C4-2B (cell line): Measurements from ENCODE around the gene DAP3.
"Not testable (repeated sequence)": the region's sequence is repeated elsewhere in the genome, so short reads cannot be mapped to it uniquely, and the experiment has no call there.

Experiments
- H3K27ac ChIP-seq: fragments of 450-650 bp; 2 replicates; pipeline ENCODE4 v1.5.1; 2017
- ZFX ChIP-seq: fragments of 450-650 bp; IDR thresholded peaks from 2 replicates; pipeline ENCODE4 v1.6.1; 2017
- TF ChIP-seq, protein P1 (sequence below): fragments of 450-650 bp; conservative IDR thresholded peaks from 2 replicates; pipeline ENCODE4 v1.5.1; 2017; ENCODE audit warnings: mild to moderate bottlenecking

The DAP3 gene

DNA sequence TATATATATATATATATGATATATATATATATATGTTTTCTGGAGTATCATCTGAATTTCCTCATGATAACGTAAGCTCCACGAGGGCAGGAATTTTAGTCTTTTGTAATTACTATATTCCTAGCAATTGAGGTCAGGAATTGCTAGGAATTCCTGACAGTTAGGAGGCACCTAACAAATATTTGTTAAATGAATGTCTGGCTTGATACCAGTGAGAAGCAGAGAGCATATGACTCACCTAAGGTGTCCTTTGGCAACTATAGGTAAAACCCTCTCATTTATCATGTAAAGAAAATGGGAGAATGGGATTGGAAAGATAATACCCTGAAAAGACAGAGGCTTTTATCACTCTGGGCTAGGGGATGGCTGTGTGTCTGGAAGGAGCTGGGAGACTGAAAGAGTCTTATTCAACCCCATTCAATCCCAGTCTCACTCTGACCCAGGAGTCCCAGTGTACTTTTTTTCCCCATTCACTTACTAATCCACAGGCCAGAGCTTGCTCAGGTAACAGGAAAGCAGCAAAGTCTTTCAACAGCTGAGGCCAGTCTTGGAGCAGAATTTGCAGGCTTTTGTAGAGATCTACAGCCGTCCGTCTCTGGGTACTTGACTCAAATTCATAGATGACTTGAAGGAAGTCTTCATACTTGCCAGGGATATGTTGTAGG, 71.2 kb downstream of the DAP3 start:
- TF ChIP-seq ZFX = no peak
- TF ChIP-seq, protein P1, sequence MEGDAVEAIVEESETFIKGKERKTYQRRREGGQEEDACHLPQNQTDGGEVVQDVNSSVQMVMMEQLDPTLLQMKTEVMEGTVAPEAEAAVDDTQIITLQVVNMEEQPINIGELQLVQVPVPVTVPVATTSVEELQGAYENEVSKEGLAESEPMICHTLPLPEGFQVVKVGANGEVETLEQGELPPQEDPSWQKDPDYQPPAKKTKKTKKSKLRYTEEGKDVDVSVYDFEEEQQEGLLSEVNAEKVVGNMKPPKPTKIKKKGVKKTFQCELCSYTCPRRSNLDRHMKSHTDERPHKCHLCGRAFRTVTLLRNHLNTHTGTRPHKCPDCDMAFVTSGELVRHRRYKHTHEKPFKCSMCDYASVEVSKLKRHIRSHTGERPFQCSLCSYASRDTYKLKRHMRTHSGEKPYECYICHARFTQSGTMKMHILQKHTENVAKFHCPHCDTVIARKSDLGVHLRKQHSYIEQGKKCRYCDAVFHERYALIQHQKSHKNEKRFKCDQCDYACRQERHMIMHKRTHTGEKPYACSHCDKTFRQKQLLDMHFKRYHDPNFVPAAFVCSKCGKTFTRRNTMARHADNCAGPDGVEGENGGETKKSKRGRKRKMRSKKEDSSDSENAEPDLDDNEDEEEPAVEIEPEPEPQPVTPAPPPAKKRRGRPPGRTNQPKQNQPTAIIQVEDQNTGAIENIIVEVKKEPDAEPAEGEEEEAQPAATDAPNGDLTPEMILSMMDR = no peak
- H3K27ac ChIP-seq = no peak overlapping the region

GRCh38 chr1:155760751-155761475, 72.0 kb downstream of the DAP3 start:
- H3K27ac ChIP-seq = no peak overlapping the region
- TF ChIP-seq, protein P1 = no peak
- no peak for TF ChIP-seq ZFX

- no peak for TF ChIP-seq ZFX
- TF ChIP-seq, protein P1 = no peak
- no peak overlapping the region for H3K27ac ChIP-seq
Observed at GRCh38 chr1:155761736-155762405, 73.0 kb downstream of the DAP3 start.

DNA sequence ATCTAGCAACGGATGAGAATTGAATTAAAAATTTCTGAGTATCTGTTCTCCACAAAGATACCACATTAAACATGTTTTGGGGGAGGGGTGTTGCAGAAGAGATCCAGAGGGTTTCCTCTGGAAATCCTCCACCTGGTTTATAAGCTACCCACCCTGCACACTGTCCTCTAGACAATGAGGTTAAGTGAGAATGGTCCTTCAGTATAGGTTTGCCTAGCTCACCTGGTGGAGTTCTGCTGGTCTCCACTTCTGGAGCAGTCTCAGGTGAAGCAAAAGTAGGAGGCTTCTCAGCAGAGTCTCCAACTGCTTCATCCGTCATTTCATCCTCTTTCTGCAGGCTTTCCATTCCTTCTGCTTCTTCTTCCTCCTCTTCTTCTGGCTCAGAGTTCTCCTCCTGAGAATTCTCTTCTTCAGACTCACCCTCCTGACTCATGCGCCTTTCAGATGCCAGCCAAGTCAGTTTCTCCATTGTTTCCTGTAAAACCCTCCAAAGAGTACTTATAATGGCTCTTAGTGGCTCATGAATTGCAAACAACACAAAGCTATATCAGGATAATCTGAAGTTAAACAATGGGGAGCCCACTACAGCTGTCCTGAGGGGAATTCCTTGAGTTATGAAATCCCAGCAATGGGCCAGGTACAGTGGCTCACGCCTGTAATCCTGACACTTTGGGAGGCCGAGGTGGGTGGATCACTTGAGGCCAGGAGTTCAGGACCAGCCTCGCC, 74.4 kb downstream of the DAP3 start:
- not testable (repeated sequence) for H3K27ac ChIP-seq

GRCh38 chr1:155763989-155764388, 75.1 kb downstream of the DAP3 start:
- H3K27ac ChIP-seq = not testable (repeated sequence)

- H3K27ac ChIP-seq = not testable (repeated sequence)
Observed at GRCh38 chr1:155767399-155767989, 78.6 kb downstream of the DAP3 start.

- H3K27ac ChIP-seq = no peak overlapping the region
- TF ChIP-seq, protein P1 = no peak
- TF ChIP-seq ZFX = no peak
Observed at GRCh38 chr1:155769257-155769656, 80.4 kb downstream of the DAP3 start.

- no peak overlapping the region for H3K27ac ChIP-seq
Observed at GRCh38 chr1:155773221-155773620, 84.3 kb downstream of the DAP3 start.

More at GRCh38 chr1:155773221-155773620, 84.3 kb downstream of the DAP3 start:
- TF ChIP-seq, protein P1 = no peak
- no peak for TF ChIP-seq ZFX
